Thyroid gland (tissue), 4 donors: ENCODE data around the gene RPL27. TPM values are rescaled to one million over a fixed set of nuclear protein-coding genes. Genes with fewer than 3 reads are reported as not detected.
"Not testable (repeated sequence)": the region's sequence is repeated elsewhere in the genome, so short reads cannot be mapped to it uniquely, and the experiment has no call there.

Experiments
- DNase-seq, 2 donors: peaks; one replicate each; pipeline ENCODE4 v3.0.0-alpha.2; 2019
- H3K27ac ChIP-seq, 3 donors: fragments of 200-600 bp; sonication (generic); 1 replicate in 2 of 3; 2 replicates in 1 of 3; pipeline ENCODE4 v1.5.1; 2016 to 2019; ENCODE audit warnings: mild to moderate bottlenecking in 1 of 3, moderate library complexity in 1 of 3
- H3K27me3 ChIP-seq: fragments of 200-600 bp; sonication (generic); one replicate; pipeline ENCODE4 v1.5.1; 2019
- H3K36me3 ChIP-seq, 2 donors: fragments of 200-600 bp; sonication (generic); one replicate each; pipeline ENCODE4 v1.5.1; 2016 to 2019
- H3K4me1 ChIP-seq, 2 donors: fragments of 200-600 bp; sonication (generic); one replicate each; pipeline ENCODE4 v1.5.1; 2017 to 2019
- H3K4me3 ChIP-seq, 3 donors: fragments of 200-600 bp; sonication (generic); replicated peaks in 1 of 3; 1 replicate in 2 of 3; 2 replicates in 1 of 3; pipeline ENCODE4 v1.5.1; 2016; ENCODE audit warnings: mild to moderate bottlenecking in 1 of 3
- H3K9me3 ChIP-seq: fragments of 200-600 bp; sonication (generic); one replicate; pipeline ENCODE4 v1.5.1; 2017
- CTCF ChIP-seq, 6 experiments: fragments of 200-600 bp in 3 of 6; fragments of 450-650 bp in 3 of 6; sonication (generic) in 3 of 6; IDR thresholded peaks; one replicate each; pipeline ENCODE4 v1.5.1; 2016 to 2019; ENCODE audit warnings: antibody characterized with exemption in 6 of 6, mild to moderate bottlenecking in 2 of 6, inconsistent platforms in 1 of 6, moderate library complexity in 1 of 6
- POLR2A ChIP-seq, 2 donors: fragments of 450-650 bp; IDR thresholded peaks; one replicate each; pipeline ENCODE4 v1.6.1; 2017; ENCODE audit warnings: antibody characterized with exemption in 2 of 2, mild to moderate bottlenecking in 2 of 2, moderate library complexity in 1 of 2
- WGBS, 2 donors: methylation state at CpG; one replicate each; pipeline ENCODE4 v1.1.5; 2017; 5-methylcytosine and 5-hydroxymethylcytosine counted together
- intact Hi-C: fragments of 100-400 bp; cut with DNase I; formaldehyde crosslinking; loops from one replicate; pipeline ENCODE4 v1.15.1; 2023
- total RNA-seq, 4 donors: library from RNA; depleted of rRNA; stranded (reverse); fragments of >200 nt; gene quantifications; one replicate each; pipeline ENCODE4 v1.2.3, GENCODE V29; 2016

Gene RPL27
- total RNA-seq, 4 donors from 2014 or later: 425 to 1,406 (median 814) TPM

GRCh38 chr17:42967925-42968324 is 30.3 kb upstream of the RPL27 start:
- Histone ChIP-seq H3K27me3 (no peaks in the 10 kb centered on the region), H3K36me3 (no peaks in the 10 kb centered on the region), H3K9me3 (no peaks in the 10 kb centered on the region), H3K4me3 (no peak overlapping the region), H3K27ac (peak overlapping the region in 2 of 3 donors; percentile 34 to 45), H3K4me1 (peaks cover 12 to 19% of the 10 kb centered on the region in 2 donors)
- DNase-seq: no peak
- 76 to 98% methylated on average over 1 of the region's 1 CpG for WGBS, 2 donors
- TF ChIP-seq CTCF (IDR thresholded peaks at IDR 0.05) (no peak), POLR2A (IDR thresholded peaks at IDR 0.05) (no peak)
- intact Hi-C loops: no loop called here

- H3K9me3 ChIP-seq: no peaks in the 10 kb centered on the region
- DNase-seq: peak; percentile 78 to 81
- H3K27me3 ChIP-seq: no peaks in the 10 kb centered on the region
- H3K27ac ChIP-seq: peak overlapping the region; percentile 34 to 70 (median 61)
- no peaks in the 10 kb centered on the region for H3K36me3 ChIP-seq
- TF ChIP-seq POLR2A (IDR thresholded peaks at IDR 0.05) (no peak), CTCF (IDR thresholded peaks at IDR 0.05) (no peak)
- WGBS, 2 donors: 23 to 30% methylated on average over 5 of the region's 5 CpGs
- intact Hi-C loops: no loop called here
- H3K4me3 ChIP-seq: no peak overlapping the region
- peaks cover 12 to 14% of the 10 kb centered on the region in 2 donors for H3K4me1 ChIP-seq
Measured at GRCh38 chr17:42969001-42969581, 29.1 kb upstream of the RPL27 start.

GRCh38 chr17:42971589-42971988 is 26.6 kb upstream of the RPL27 start:
- intact Hi-C loops: no loop called here
- TF ChIP-seq POLR2A (IDR thresholded peaks at IDR 0.05): no peak
- TF ChIP-seq CTCF (IDR thresholded peaks at IDR 0.05): no peak
- no peak for DNase-seq
- H3K4me1 ChIP-seq: peaks cover 9 to 14% of the 10 kb centered on the region in 2 donors
- H3K36me3 ChIP-seq: no peaks in the 10 kb centered on the region
- H3K27ac ChIP-seq: no peak overlapping the region
- H3K4me3 ChIP-seq: no peak overlapping the region
- WGBS, 2 donors: 94 to 95% methylated on average over 5 of the region's 5 CpGs
- no peaks in the 10 kb centered on the region for H3K9me3 ChIP-seq
- no peaks in the 10 kb centered on the region for H3K27me3 ChIP-seq

- H3K9me3 ChIP-seq, H3K36me3 ChIP-seq, H3K27ac ChIP-seq, intact Hi-C loops, DNase-seq, H3K4me3 ChIP-seq, H3K27me3 ChIP-seq: not testable (repeated sequence)
- WGBS, 2 donors: 74 to 87% methylated on average over 5 to 8 of the region's 18 CpGs
- H3K4me1 ChIP-seq: peaks cover 8 to 13% of the 10 kb centered on the region in 2 donors
Measured at GRCh38 chr17:42973323-42973722, 24.9 kb upstream of the RPL27 start.

- intact Hi-C loops: no loop called here
- DNase-seq: no peak
- 20 to 36% methylated on average over 2 of the region's 2 CpGs for WGBS, 2 donors
- Histone ChIP-seq H3K36me3 (no peaks in the 10 kb centered on the region), H3K27me3 (no peaks in the 10 kb centered on the region), H3K4me3 (no peak overlapping the region), H3K4me1 (peaks cover 4 to 8% of the 10 kb centered on the region in 2 donors), H3K27ac (no peak overlapping the region), H3K9me3 (no peaks in the 10 kb centered on the region)
- TF ChIP-seq CTCF (IDR thresholded peaks at IDR 0.05): no peak
- TF ChIP-seq POLR2A (IDR thresholded peaks at IDR 0.05): no peak
Measured at GRCh38 chr17:42975265-42975664, 23.0 kb upstream of the RPL27 start.

GRCh38 chr17:42975701-42976100 is 22.5 kb upstream of the RPL27 start:
- H3K27ac ChIP-seq, intact Hi-C loops, H3K27me3 ChIP-seq, H3K36me3 ChIP-seq, H3K4me1 ChIP-seq, H3K4me3 ChIP-seq, H3K9me3 ChIP-seq: not testable (repeated sequence)
- DNase-seq: peak in 1 of 2 donors; percentile 41
- 55 to 64% methylated on average over 16 of the region's 16 CpGs for WGBS, 2 donors
